SHP77 treated with DMSO at 0.1 percent for 48 hours (cell line): Measurements from ENCODE around the gene ANXA3.

ENCODE experiments used
- DNase-seq: peaks from one replicate; lab custom pipeline; 2025; lab: John Stamatoyannopoulos, UW

Gene ANXA3

DNA sequence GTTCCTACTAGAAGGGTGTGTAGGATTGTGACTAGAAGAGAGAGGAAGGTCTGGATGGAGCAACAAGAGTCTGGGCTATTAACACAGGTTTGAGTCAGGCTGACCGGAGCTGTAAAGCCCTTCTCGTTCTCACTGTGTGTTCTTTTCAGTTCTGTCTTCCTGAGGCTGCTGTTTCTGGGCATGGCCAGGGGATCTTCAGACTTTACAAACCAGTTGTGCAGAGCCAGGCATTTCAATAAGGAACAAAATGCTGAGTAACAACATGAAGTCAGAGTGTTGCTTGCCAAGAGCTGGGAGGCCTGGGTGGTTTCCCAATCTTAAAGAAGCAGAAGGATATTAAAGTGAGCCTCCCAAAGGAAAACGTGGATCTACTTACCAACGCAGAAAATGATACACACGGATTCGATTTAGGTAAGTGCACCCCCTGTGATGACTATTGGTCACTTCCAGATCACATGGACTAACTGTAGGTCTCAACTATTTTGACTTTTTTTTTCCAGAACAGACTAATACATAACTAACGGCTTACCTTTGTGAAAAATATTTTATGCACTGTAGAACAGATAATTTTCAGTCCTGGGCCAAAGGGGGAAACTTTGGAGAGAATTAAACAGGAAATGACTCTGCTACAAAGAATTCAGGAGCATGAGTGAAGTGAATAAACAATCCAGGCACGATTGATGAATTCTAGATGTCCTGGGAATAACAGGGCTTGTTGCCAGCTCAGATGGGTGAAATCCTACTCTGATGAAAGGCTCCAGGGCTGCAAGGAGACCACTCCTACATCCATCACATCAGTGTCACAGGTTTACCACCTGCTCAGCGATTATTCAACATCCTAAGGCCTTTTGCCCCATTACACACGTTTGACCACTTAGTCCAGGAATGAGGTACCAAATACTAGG, 94.5 kb downstream of the ANXA3 start:
- DNase-seq = no peak

DNA sequence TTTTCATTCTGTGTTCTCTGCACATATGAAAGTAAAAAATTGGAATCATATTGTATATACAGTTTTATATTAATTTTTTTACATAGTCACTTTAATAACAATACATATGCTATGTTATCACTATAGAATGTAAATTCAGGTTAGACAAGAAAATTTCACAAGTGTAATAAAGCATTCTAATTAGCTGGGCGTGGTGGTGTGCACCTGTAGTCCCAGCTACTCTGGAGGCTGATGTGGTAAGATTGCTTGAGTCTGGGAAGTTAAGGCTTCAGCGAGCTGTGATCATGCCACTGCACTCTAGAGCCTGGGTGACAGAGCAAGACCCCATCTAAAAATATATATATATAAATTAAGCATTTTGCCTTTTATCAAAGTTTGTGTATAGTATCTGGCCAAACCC, 95.7 kb downstream of the ANXA3 start:
- no peak for DNase-seq

DNA sequence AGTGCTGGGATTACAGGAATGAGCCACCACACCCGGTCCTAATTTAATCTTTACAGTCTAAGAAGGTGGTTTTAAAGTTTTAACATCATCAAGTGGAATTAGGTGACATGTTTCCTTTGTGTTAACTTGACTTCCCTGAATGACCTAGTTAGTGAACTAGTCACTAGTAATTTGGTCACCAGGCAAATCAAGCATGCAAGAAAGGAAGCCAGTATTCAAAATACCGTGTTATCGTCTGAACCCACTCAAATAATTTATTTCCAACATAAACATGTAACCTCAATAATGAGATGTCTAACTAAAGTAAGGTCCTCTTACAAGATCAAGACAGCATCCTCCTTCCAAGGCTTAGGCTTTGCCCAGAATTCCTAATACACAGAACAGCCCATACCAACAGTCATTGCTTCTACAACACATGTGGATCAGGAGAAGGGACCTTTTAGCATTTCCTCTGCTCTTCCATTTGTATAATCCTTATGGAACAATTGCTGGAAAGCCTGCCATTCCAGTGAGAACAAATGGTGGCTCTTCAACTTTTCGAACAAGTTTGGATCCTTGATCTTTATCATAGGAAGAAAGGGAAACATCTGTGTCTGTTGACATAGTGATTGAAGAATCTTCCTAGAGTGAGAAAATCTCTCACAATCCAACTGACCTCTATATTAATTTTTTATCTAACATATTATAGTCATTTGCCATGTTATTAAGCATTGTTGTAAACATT, 97.2 kb downstream of the ANXA3 start:
- no peak for DNase-seq

DNA sequence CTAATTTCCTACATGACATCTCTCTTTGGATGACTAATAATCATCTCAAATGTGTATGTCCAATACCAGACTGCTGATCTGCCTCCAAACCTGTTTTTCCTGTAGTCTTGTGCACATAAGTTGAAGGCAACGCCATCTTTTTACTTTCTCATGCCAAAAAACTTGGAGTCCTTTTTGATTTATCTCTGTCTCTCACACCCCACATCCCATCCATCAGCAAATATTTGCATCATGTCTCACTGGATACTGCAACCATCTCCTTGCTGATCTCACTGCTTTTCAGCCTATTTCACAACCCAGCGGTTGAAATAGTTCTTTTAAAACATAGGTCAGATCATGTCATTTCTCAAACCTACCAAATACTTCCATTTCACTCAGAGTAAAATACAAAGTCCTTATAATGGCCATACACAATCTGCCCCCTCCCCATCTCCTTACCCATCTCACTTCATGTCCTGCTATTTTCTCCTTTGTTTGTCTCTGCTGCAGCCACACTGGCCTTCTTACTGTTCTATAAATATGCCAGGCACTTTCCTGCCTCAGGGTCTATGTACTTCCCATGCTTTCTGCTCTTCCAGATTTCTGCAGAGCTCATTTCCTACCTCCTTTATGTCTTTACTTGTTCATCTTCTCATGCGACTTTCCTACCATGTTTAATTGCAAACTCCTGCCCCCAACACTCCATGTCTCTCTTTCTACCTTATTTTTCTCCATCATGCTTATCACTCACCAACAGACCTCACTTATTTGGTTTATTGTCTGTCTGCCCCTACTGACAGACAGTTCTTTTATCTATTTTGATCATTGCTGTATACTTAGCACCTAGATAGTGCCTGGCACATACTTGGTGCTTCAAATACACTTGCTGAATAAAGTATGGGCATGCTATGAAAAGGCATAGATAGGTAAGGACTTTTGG, 98.8 kb downstream of the ANXA3 start:
- no peak for DNase-seq

DNA sequence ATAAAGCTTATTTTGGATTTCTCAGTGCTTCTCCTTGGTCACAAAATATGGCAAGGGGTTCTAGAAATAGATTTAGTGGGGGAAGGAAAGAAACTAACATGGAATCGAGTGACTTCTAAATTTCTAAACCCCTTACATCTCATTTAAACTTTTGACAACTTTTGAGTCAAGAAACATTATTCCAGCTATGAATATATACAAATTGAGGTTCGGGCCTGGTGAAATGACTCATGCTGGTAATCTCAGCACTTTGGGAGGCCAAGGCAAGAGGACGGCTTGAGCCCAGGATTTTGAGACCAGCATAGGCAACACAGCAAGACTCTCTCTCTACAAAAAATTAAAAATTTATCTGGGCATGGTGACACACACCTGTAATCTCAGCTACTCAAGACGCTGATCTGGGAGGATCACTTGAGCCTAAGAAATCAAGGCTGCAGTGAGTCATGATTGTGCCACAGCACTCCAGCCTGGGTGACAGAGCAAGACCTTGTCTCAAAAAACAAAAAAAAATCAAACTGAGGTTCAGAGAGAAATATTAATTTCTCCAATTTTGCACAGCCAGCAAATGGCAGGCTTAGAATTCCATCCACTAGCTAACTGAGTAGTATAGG, 99.8 kb downstream of the ANXA3 start:
- DNase-seq = no peak

DNA sequence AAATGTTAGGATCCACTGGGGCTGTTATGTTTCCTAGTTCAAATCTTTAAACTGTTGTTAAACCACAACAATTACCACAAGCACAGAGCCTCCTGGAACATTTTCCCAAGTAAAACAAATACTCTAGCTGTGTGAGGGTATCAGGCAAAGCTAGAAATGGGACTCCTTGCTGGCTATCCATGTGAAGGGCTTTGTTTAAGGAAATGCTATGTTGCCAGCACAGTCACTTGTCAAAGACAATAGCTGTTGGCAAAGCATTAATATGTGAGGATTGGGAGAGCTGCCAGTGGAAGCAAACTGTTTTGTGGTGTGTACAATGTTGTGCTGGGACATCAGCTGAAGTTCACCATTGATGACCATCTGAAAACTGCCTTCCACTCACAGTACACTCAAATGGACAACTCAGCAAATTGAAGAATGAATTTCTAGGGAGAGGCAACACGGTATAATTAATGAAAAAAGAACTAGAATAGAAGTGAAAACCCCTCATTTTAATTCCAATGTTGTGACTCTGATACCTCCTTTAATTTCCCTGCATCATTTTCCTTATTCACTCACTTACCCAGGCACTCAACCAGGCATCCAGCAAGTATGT, 100.8 kb downstream of the ANXA3 start:
- DNase-seq = no peak

DNA sequence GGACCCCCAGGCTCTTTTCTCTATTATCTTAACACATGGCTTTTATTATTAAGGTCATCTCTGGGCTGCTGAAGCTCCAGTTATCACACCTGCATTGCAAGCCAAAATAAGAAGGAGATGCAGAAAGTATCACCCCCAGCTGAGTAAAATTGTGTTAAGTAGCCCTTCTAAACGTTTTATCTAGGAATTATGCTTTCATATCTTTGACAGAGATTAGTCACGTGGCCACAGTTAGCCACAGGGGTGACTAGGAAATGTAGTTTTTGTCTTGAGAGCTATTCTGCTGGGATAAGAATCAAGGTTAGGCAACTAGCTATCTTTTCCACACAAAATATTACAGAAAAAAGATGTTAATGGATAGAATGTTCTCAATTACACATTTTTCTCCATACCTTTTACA, 102.1 kb downstream of the ANXA3 start:
- no peak for DNase-seq

DNA sequence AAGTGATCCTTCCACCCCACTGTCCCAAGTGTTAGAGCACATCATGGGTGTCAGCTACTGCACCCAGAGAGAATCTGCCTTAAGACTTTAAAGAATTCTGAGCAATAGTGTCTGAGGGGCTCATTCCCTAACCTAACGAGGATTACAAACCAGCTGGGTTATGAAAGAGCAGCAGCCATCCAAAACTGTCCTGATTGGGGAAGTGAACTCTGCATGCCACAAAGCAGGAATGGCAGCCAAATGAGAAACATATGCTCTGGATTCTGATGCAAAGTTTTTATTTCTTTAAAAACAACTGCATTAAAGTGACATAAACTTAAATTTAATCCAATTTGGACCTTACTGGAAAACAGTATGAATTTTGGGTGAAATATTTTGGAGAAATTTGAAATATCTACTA, 103.2 kb downstream of the ANXA3 start:
- no peak for DNase-seq

DNA sequence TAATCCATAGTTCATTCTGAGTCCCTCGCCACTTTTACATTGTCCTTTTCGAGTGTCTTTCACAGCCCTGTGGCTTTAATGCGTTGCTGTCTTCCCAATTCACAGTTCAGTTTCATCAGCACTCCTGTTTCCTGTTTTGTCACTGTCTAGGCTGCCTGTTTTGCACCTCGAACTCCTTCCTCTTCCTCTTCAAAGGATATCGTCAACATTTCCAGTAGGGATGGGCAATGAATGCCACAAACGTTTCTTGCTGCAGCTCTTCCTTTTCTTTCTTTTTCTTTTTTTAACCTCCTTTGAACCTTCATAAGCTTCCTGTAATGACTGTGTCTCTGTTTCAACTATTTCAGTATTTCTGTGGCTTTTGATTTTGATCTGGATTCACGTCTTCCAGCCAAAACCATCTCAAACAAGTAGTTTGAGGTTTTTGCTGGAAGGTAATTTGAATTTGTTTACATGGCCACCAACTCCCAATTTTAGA, 105.4 kb downstream of the ANXA3 start:
- DNase-seq = no peak

DNA sequence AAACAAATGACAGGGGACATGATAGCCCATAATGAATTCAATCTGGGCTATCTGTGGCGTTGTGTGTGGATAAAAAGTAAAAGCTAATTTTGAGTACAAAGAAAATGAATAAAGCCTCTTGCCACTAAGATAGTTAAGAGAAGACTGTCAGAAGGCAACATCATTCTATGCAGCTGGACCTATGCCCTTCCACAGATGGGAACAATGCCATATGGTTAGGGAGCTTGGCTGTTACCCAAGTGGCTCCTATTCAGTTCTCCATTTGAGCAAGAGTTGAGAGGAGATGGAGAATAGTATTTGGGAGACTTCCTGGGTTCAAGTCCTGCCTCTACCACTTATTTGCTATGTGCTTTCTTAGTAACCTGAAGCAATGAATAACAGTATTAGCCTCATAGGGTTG, 107.7 kb downstream of the ANXA3 start:
- DNase-seq = no peak

DNA sequence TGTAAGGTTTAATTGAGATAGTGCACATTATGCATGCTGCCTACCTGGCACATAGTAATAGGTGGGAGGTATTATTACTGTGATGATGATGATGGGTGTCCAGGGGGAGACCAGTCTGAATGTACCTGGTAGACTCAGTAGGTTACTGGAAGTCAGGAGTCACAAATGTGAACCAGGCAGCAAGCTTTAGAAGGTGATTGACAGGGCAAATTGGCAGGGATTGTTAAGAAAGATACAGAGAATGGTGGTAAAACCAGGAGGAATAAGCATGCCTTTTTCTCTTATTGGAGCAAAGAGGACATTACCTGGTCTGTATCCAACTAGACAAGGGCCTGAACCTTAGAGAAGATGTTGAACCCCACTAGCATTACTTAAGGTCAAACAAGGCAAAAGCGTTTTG, 108.1 kb downstream of the ANXA3 start:
- no peak for DNase-seq
